NCI-H2081 (cell line): ENCODE data around the gene PPP3CA.

ENCODE experiments used
- DNase-seq, 2 experiments: peaks; one replicate each; lab custom pipeline; 2025; lab: John Stamatoyannopoulos, UW

The PPP3CA gene

GRCh38 chr4:101331017-101331416 lies 16.3 kb downstream of the PPP3CA start:
- no peak for DNase-seq

- DNase-seq: no peak
Measured at GRCh38 chr4:101329592-101329991, 17.7 kb downstream of the PPP3CA start.

- DNase-seq: no peak
Measured at GRCh38 chr4:101328063-101328602, 19.2 kb downstream of the PPP3CA start.

- no peak for DNase-seq
Measured at GRCh38 chr4:101326576-101326975, 20.8 kb downstream of the PPP3CA start.

- no peak for DNase-seq
Measured at GRCh38 chr4:101322743-101323142, 24.6 kb downstream of the PPP3CA start.

- no peak for DNase-seq
Measured at GRCh38 chr4:101321481-101322042, 25.8 kb downstream of the PPP3CA start.

- no peak for DNase-seq
Measured at GRCh38 chr4:101315786-101316185, 31.5 kb downstream of the PPP3CA start.

GRCh38 chr4:101315041-101315440 lies 32.3 kb downstream of the PPP3CA start:
- no peak for DNase-seq

GRCh38 chr4:101309925-101310324 lies 37.4 kb downstream of the PPP3CA start:
- no peak for DNase-seq

GRCh38 chr4:101307899-101308298 lies 39.4 kb downstream of the PPP3CA start:
- DNase-seq: no peak

- no peak for DNase-seq
Measured at GRCh38 chr4:101306764-101307615, 40.3 kb downstream of the PPP3CA start.

GRCh38 chr4:101306225-101306624 lies 41.1 kb downstream of the PPP3CA start:
- DNase-seq: no peak

- DNase-seq: no peak
Measured at GRCh38 chr4:101304916-101305315, 42.4 kb downstream of the PPP3CA start.

- DNase-seq: no peak
Measured at GRCh38 chr4:101299899-101300540, 47.3 kb downstream of the PPP3CA start.

- DNase-seq: no peak
Measured at GRCh38 chr4:101299021-101299420, 48.3 kb downstream of the PPP3CA start.

GRCh38 chr4:101295691-101296090 lies 51.6 kb downstream of the PPP3CA start:
- DNase-seq: no peak

GRCh38 chr4:101294597-101294996 lies 52.7 kb downstream of the PPP3CA start:
- DNase-seq: no peak

- DNase-seq: no peak
Measured at GRCh38 chr4:101292901-101293300, 54.4 kb downstream of the PPP3CA start.

GRCh38 chr4:101292214-101292613 lies 55.1 kb downstream of the PPP3CA start:
- DNase-seq: no peak

GRCh38 chr4:101291198-101291597 lies 56.1 kb downstream of the PPP3CA start:
- no peak for DNase-seq

GRCh38 chr4:101290654-101291053 lies 56.7 kb downstream of the PPP3CA start:
- no peak for DNase-seq

- no peak for DNase-seq
Measured at GRCh38 chr4:101289306-101289705, 58.0 kb downstream of the PPP3CA start.
